Measurements from ENCODE around the gene PRKG1.
"Not testable (repeated sequence)": the region's sequence is repeated elsewhere in the genome, so short reads cannot be mapped to it uniquely, and the experiment has no call there.

PRKG1 gene

GRCh38 chr10:51729822-51730555, 655.7 kb downstream of the PRKG1 start:
- DNase-seq: no peak

DNA sequence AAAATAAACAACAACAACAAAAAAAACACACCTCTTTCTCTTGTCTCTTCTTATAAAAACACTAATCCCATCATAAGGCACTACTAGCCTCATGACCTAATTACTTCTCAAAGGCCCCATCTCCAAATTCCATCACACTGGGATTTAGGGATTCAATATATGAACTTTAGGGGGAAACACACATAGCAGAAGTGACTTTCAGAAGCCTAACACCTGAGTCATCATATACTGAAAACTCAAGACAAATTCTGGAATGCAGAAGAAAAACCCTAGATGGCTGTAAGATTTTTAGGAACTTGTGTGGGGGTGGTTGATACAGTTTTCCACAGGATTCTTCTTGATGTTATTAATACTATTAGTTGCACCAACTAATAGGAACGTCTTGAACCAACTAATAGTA, 658.8 kb downstream of the PRKG1 start:
- no peak for DNase-seq

DNA sequence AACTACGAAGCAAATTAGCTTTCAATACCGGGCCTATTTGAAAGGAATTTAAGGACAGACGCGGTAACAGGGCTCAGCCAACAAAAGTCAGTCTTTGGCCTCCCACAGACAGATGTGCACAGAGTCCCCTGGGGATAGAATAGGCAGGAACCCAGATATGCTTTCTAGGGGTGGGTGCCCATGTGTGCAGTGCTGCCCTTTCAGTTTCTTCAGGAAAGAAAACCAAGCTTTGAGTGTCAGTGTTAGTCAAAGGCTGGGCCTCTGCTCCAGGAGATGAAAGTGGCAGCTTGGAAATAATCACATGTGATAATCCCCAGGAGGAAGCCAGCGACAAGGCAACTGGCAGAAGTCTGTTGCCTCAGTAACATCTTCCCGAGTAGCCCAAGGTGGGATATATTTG, 668.9 kb downstream of the PRKG1 start:
- DNase-seq: no peak

DNA sequence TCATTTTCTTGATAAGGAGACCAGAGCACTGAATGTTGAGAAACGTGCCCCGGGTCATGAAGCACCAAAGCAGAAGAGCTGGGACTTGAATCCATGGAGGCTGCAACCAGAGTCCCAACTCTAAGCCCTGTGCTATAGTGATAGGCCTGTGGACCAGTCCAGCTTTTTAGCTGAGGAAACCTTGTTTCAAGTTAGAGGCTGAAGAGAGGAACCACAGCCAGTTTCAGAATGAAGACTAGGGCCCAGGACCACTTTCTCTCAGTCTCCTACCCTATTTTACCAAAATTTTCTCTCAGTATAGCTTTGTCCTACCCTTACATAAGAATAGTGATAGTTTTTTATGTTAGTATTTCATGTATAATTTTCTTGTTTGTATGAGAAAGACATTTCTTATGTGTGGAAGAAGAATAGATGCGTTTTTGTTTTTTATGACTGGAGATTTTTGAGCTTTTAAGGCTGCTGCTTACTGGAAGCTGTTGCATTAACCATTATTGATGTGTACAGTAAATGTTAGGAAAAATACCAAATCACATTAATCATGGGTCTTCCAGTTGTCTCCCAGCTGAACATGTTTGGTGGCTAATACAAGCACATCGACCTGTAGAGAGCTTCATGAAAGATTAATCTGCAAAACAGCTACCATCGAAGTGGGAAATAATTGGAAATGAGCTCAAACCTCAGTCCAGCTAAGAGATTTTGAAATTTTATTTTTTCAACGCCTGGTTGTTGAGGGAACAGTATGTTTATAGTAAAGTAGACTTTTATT, 670.1 kb downstream of the PRKG1 start:
- DNase-seq: no peak

- no peak for DNase-seq
Measured at GRCh38 chr10:51745397-51745796, 671.1 kb downstream of the PRKG1 start.

GRCh38 chr10:51747216-51747615, 672.9 kb downstream of the PRKG1 start:
- no peak for DNase-seq

DNA sequence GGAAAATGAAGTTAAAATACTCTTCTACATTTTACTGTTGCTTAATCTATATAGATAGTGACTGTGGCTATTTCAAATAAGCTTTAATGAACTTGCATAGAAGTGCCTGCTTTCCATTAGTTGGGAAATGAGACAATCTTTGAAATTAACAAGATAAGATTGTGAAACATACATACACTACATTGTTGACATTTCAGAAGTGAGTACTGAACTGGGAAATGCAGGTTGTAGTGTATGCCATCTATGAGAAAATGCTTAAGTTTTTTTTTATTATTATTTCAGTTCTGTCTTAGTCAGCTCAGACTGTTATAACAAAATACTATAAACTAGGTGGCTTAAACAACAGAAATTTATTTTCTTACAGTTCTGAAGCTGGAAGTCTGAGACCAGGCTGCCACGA, 674.7 kb downstream of the PRKG1 start:
- no peak for DNase-seq

DNA sequence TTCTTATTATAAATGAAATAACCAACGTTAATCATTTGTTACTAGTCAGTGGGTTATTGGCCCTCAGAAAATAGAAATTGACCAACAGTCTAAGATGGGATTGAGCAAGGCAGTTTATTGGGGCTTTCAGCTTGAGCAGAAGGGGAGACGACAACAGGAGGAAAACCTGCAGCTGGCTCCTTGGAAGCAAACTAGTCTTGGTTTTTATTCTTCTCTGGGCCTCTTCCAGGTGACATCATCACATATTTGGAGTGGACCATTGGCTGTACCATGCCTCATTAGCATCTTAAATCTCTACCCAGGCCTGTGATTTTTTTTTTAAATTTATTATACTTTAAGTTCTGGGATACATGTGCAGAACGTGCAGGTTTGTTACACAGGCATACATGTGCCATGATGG, 684.1 kb downstream of the PRKG1 start:
- DNase-seq: no peak

GRCh38 chr10:51758838-51759237, 684.6 kb downstream of the PRKG1 start:
- DNase-seq: not testable (repeated sequence)

- no peak for DNase-seq
Measured at GRCh38 chr10:51759896-51760534, 685.7 kb downstream of the PRKG1 start.

GRCh38 chr10:51760864-51761640, 686.8 kb downstream of the PRKG1 start:
- no peak for DNase-seq

DNA sequence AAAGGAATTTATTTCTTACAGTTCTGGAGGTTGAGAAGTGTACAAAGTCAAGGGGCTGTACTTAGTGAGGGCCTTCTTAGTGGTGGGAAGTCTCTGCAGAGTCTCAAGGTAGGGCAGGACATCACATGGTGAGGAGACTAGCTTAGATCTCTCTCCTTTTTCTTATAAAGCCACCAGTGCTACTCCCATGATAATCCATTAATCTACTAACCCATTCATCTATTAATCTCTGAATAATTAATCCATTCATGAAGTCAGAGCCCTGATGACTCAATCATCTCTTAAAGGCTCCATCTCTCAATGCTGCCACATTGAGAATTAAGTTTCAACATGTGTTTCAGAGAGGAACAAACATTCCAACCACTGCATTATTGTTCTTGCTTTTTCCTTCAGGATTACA, 689.5 kb downstream of the PRKG1 start:
- DNase-seq: no peak

- DNase-seq: no peak
Measured at GRCh38 chr10:51765284-51765971, 691.1 kb downstream of the PRKG1 start.

DNA sequence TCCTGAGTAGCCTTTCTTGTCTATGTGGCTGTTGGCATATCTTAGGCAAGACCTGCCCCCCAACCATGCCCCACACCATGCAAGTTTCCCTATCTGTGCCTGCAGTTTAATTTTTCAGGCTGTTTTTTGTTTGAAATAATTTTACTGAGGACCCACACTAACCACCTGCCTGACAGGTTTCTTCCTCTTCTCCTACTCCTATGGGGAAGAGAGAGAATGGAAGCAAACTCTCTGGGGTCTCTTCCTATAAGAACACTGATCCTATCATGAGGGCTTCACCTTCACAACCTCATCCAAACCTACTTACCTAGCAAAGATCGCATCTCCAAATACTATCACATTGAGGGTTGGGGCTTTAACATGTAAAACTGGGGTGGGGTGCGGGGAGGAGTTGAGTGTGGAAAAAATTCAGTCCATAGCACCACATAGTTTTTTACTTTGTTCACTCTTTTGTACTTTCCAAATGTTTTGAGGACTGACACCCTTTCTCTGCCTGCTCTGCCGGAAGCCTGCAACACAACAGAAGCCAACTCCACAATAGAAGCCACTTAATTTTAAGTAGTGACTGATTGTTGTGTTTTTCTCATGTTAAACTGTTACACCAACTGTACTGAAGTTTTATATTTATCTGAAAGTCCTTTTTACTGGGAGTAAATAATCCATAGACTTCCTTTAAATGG, 692.3 kb downstream of the PRKG1 start:
- DNase-seq: no peak

DNA sequence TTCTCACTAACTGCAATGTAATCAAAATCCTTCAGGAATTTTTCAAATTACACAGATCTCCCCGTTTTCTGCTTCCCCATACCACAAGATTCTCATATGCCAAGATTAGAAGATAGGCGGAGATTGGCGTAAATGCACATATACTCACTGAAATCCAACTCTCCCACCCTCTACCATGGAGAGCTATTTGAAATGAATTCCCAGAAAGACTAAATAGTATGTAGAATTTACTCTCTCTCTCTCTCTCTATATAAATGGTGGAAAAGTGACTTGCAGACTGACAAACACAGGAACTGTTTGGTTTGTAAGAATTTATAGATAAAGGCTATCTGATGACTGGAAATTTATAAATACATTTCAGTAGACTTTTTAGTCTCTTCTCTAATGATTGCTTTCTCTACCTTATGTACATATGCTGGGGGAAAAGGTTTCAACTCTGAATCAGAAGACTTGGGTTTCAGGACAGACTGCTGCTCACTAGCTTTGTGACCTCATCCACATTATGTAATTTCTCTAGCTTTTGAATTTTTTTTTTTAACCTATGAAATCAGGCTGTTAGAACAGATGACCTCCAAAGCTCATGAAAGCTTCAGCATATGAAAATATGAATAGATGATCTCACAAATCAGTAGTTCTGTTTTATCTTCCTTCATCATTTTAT, 692.9 kb downstream of the PRKG1 start:
- no peak for DNase-seq

DNA sequence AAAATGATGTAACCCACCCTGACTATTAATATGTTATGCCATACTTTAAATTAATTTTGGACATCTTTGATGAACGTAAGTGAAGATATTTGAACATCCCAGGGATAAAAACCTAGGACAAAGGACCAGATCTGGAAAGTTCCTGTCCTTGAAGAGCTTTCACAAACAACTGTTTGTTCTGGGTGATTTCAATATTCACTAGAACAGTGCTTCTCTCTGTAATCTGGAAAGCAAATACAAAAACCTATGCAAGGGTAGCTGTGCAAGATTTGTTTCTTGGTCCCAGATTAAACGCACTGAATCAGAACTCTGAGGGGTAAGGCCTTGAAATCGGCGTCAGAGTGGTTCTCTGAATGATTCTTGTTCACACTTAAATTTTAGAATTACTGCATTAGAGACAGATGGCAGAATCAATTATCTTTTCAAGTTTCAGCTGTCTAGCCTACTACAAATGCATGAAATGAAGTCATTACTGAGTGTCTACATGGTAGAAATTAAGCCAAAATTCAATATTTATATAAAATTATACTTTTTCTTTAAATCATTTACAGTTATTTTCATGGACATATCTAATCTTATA, 694.7 kb downstream of the PRKG1 start:
- DNase-seq: no peak

GRCh38 chr10:51770709-51771108, 696.4 kb downstream of the PRKG1 start:
- DNase-seq: no peak

GRCh38 chr10:51772387-51772786, 698.1 kb downstream of the PRKG1 start:
- no peak for DNase-seq

- DNase-seq: no peak
Measured at GRCh38 chr10:51773681-51774080, 699.4 kb downstream of the PRKG1 start.

- no peak for DNase-seq
Measured at GRCh38 chr10:51783941-51784340, 709.7 kb downstream of the PRKG1 start.

Measured in CD4-positive, alpha-beta T cell treated with Interleukin-1 beta for 1 hour (primary cell).